H9 (cell line): Measurements from ENCODE around the gene PTPRN2. TPM values are rescaled to one million over a fixed set of nuclear protein-coding genes. Genes with fewer than 3 reads are reported as not detected.

Experiments
- DNase-seq: peaks from one replicate; pipeline ENCODE4 v3.0.0-alpha.2; 2017
- H2AFZ ChIP-seq: one replicate; pipeline ENCODE4 v1.6.1; 2013; ENCODE audit warnings: mild to moderate bottlenecking, low read length, control low read depth, moderate library complexity
- H2AK5ac ChIP-seq: 2 replicates; pipeline ENCODE4 v1.6.1; 2013; ENCODE audit warnings: low read length, control low read depth, mixed read lengths; ENCODE audit not compliant: insufficient read length
- H2BK120ac ChIP-seq: one replicate; pipeline ENCODE4 v1.6.1; 2013; ENCODE audit warnings: low read depth, mild to moderate bottlenecking, low read length, control low read depth, inconsistent platforms; ENCODE audit not compliant: poor library complexity, severe bottlenecking
- H2BK12ac ChIP-seq: 2 replicates; pipeline ENCODE4 v1.6.1; 2013; ENCODE audit warnings: low read length, control low read depth, mixed read lengths, low read depth; ENCODE audit not compliant: insufficient read length
- H2BK15ac ChIP-seq: 2 replicates; pipeline ENCODE4 v1.6.1; 2013; ENCODE audit warnings: low read depth, low read length, control low read depth
- H2BK20ac ChIP-seq: one replicate; pipeline ENCODE4 v1.6.1; 2013; ENCODE audit warnings: low read depth, mild to moderate bottlenecking, low read length, control low read depth, inconsistent platforms; ENCODE audit not compliant: poor library complexity, severe bottlenecking
- H2BK5ac ChIP-seq: 2 replicates; pipeline ENCODE4 v1.6.1; 2013; ENCODE audit warnings: low read length, control low read depth, mixed read lengths; ENCODE audit not compliant: insufficient read length
- H3K14ac ChIP-seq: 2 replicates; pipeline ENCODE4 v1.6.1; 2013; ENCODE audit warnings: low read length, control low read depth; ENCODE audit not compliant: insufficient read depth
- H3K18ac ChIP-seq: 2 replicates; pipeline ENCODE4 v1.6.1; 2013; ENCODE audit warnings: low read depth, mild to moderate bottlenecking, mixed read lengths, low read length, control low read depth; ENCODE audit not compliant: insufficient read length
- H3K23ac ChIP-seq: 2 replicates; pipeline ENCODE4 v1.6.1; 2013; ENCODE audit warnings: low read length, control low read depth, mixed read lengths, low read depth; ENCODE audit not compliant: insufficient read length
- H3K23me2 ChIP-seq: 2 replicates; pipeline ENCODE4 v1.6.1; 2013; ENCODE audit warnings: low read depth, mild to moderate bottlenecking, mixed read lengths, low read length, control low read depth; ENCODE audit not compliant: insufficient read length, poor library complexity, severe bottlenecking
- H3K27ac ChIP-seq: 2 replicates; pipeline ENCODE4 v1.5.1; 2013; ENCODE audit warnings: low read length, control low read depth, mixed read lengths, low read depth; ENCODE audit not compliant: insufficient read length
- H3K27me3 ChIP-seq: 2 replicates; pipeline ENCODE4 v1.6.1; 2013; ENCODE audit warnings: low read length, control low read depth, inconsistent platforms; ENCODE audit not compliant: insufficient read depth
- H3K4ac ChIP-seq: 2 replicates; pipeline ENCODE4 v1.6.1; 2013; ENCODE audit warnings: low read depth, mild to moderate bottlenecking, control low read depth, inconsistent platforms, low read length, moderate library complexity
- H3K4me1 ChIP-seq: 2 replicates; pipeline ENCODE4 v1.6.1; 2013; ENCODE audit warnings: low read length, control low read depth, inconsistent platforms; ENCODE audit not compliant: insufficient read depth
- H3K4me2 ChIP-seq: 2 replicates; pipeline ENCODE4 v1.6.1; 2013; ENCODE audit warnings: low read length, control low read depth, mixed read lengths; ENCODE audit not compliant: insufficient read length, insufficient read depth
- H3K56ac ChIP-seq: 2 replicates; pipeline ENCODE4 v1.6.1; 2013; ENCODE audit warnings: low read depth, mild to moderate bottlenecking, mixed read lengths, low read length, control low read depth; ENCODE audit not compliant: insufficient read length
- H3K79me1 ChIP-seq: 2 replicates; pipeline ENCODE4 v1.6.1; 2013; ENCODE audit warnings: low read depth, mild to moderate bottlenecking, moderate library complexity, low read length, control low read depth, inconsistent platforms; ENCODE audit not compliant: insufficient read depth, poor library complexity, severe bottlenecking
- H3K79me2 ChIP-seq: 2 replicates; pipeline ENCODE4 v1.6.1; 2013; ENCODE audit warnings: low read length, control low read depth, inconsistent platforms; ENCODE audit not compliant: insufficient read depth
- H3K9ac ChIP-seq: 2 replicates; pipeline ENCODE4 v1.6.1; 2013; ENCODE audit warnings: low read length, control low read depth, mixed read lengths; ENCODE audit not compliant: insufficient read length; ENCODE audit errors: extremely low read depth
- H3K9me3 ChIP-seq: one replicate; pipeline ENCODE4 v1.6.1; 2013; ENCODE audit warnings: low read depth, low read length, inconsistent platforms; ENCODE audit not compliant: control insufficient read depth
- H3T11ph ChIP-seq: one replicate; pipeline ENCODE4 v1.6.1; 2013; ENCODE audit warnings: mild to moderate bottlenecking, low read length, control low read depth, inconsistent platforms
- H4K20me1 ChIP-seq: one replicate; pipeline ENCODE4 v1.6.1; 2013; ENCODE audit not compliant: control insufficient read depth, insufficient read length, insufficient read depth
- H4K5ac ChIP-seq: 2 replicates; pipeline ENCODE4 v1.6.1; 2013; ENCODE audit warnings: low read depth, mild to moderate bottlenecking, mixed read lengths, low read length, control low read depth; ENCODE audit not compliant: insufficient read length
- H4K8ac ChIP-seq: replicated peaks from 2 replicates; pipeline ENCODE4 v1.6.1; 2013; ENCODE audit warnings: low read length, control low read depth, mixed read lengths, low read depth; ENCODE audit not compliant: insufficient read length
- H4K91ac ChIP-seq: 2 replicates; pipeline ENCODE4 v1.6.1; 2013; ENCODE audit warnings: low read depth, mild to moderate bottlenecking, moderate library complexity, mixed read lengths, low read length, control low read depth; ENCODE audit not compliant: insufficient read length
- H3K27ac Mint-ChIP-seq, 3 experiments: 2 replicates in 2 of 3; 3 replicates in 1 of 3; pipeline ENCODE4 v1.8.0; 2020 to 2021; ENCODE audit warnings: mixed read lengths in 3 of 3, mild to moderate bottlenecking in 1 of 3, moderate library complexity in 1 of 3
- H3K27me3 Mint-ChIP-seq: 2 replicates; pipeline ENCODE4 v1.8.0; 2021; ENCODE audit warnings: low read depth, mild to moderate bottlenecking, moderate library complexity, mixed read lengths
- H3K36me3 Mint-ChIP-seq, 3 experiments: 2 replicates in 2 of 3; 3 replicates in 1 of 3; pipeline ENCODE4 v1.8.0; 2020 to 2021; ENCODE audit warnings: low read depth in 3 of 3, mixed read lengths in 3 of 3; ENCODE audit not compliant: insufficient read depth in 1 of 3
- H3K4me1 Mint-ChIP-seq, 2 experiments: 2 replicates each; pipeline ENCODE4 v1.8.0; 2020; ENCODE audit warnings: mixed read lengths in 2 of 2
- H3K4me3 Mint-ChIP-seq, 2 experiments: 2 replicates in 1 of 2; 3 replicates in 1 of 2; pipeline ENCODE4 v1.8.0; 2020 to 2021; ENCODE audit warnings: mild to moderate bottlenecking in 2 of 2, mixed read lengths in 2 of 2, moderate library complexity in 1 of 2
- H3K9me3 Mint-ChIP-seq, 2 experiments: 2 replicates in 1 of 2; 3 replicates in 1 of 2; pipeline ENCODE4 v1.8.0; 2020; ENCODE audit warnings: mild to moderate bottlenecking in 2 of 2, mixed read lengths in 2 of 2, moderate library complexity in 1 of 2
- CTCF ChIP-seq: fragments of 200-600 bp; sonication (generic); conservative IDR thresholded peaks from 3 replicates; pipeline ENCODE4 v1.8.0; 2021; ENCODE audit warnings: antibody characterized with exemption, mild to moderate bottlenecking
- WGBS: extraction: QIAGEN DNeasy Blood & Tissue Kit; methylation state at CpG from one replicate; pipeline ENCODE4 v1.1.7; 2013; ENCODE audit warnings: missing lambda C conversion rate, low lambda C conversion rate, mixed read lengths; ENCODE audit not compliant: insufficient read length; ENCODE audit errors: extremely low coverage; 5-methylcytosine and 5-hydroxymethylcytosine counted together
- total RNA-seq: library from RNA; stranded (reverse); gene quantifications from 2 replicates; pipeline ENCODE4 v1.2.1, GENCODE V29; 2021

The PTPRN2 gene
- total RNA-seq, 1 experiment from 2014 or later, result 5.2 TPM

GRCh38 chr7:158584407-158584806, 3.2 kb downstream of the PTPRN2 start:
- TF ChIP-seq CTCF, result no peak
- no peak overlapping the region for H3T11ph ChIP-seq
- no peak overlapping the region for H3K18ac ChIP-seq
- peaks cover 10% of the 10 kb centered on the region for H3K9me3 ChIP-seq
- no peaks in the 10 kb centered on the region for H3K79me2 ChIP-seq
- no peak overlapping the region for H2AFZ ChIP-seq
- no peaks in the 10 kb centered on the region for H3K4me1 ChIP-seq
- H4K91ac ChIP-seq, result no peak overlapping the region
- H2BK15ac ChIP-seq, result no peak overlapping the region
- no peak overlapping the region for H3K27ac ChIP-seq
- H2BK5ac ChIP-seq, result no peak overlapping the region
- H3K56ac ChIP-seq, result no peak overlapping the region
- Mint-ChIP-seq H3K4me3 (no peak overlapping the region), H3K9me3 (peaks cover 18% of the 10 kb centered on the region in 2 experiments), H3K4me1 (peaks cover 16 to 32% of the 10 kb centered on the region in 2 experiments), H3K27ac (no peak overlapping the region), H3K36me3 (peaks cover 8 to 26% (median 11%) of the 10 kb centered on the region in 3 experiments), H3K27me3 (peaks cover 67% of the 10 kb centered on the region)
- no peak overlapping the region for H2AK5ac ChIP-seq
- WGBS, result no CpG with 5 or more reads among the region's 8 CpGs
- no peak overlapping the region for H2BK20ac ChIP-seq
- no peak overlapping the region for H2BK120ac ChIP-seq
- H3K4me2 ChIP-seq, result no peak overlapping the region
- H3K14ac ChIP-seq, result no peak overlapping the region
- H3K79me1 ChIP-seq, result no peaks in the 10 kb centered on the region
- no peak for DNase-seq
- H3K27me3 ChIP-seq, result peaks cover 18% of the 10 kb centered on the region; the same call in 1 of the 2 replicates
- H4K20me1 ChIP-seq, result no peaks in the 10 kb centered on the region
- no peak overlapping the region for H3K23ac ChIP-seq
- no peak overlapping the region for H4K8ac ChIP-seq
- no peak overlapping the region for H4K5ac ChIP-seq
- no peak overlapping the region for H2BK12ac ChIP-seq
- no peak overlapping the region for H3K9ac ChIP-seq
- no peak overlapping the region for H3K4ac ChIP-seq
- H3K23me2 ChIP-seq, result peaks cover 3% of the 10 kb centered on the region
